Prostate gland (tissue), 2 donors: ENCODE data around the gene ARSG. TPM values are rescaled to one million over a fixed set of nuclear protein-coding genes. Genes with fewer than 3 reads are reported as not detected.
"Not testable (repeated sequence)": the region's sequence is repeated elsewhere in the genome, so short reads cannot be mapped to it uniquely, and the experiment has no call there.

Experiments
- DNase-seq: peaks from one replicate; pipeline ENCODE4 v3.0.0-alpha.2; 2019; ENCODE audit warnings: low spot score
- H3K27ac ChIP-seq, 2 donors: fragments of 200-600 bp; sonication (generic); 2 replicates each; pipeline ENCODE4 v1.5.1; 2017 to 2019
- H3K27me3 ChIP-seq: fragments of 200-600 bp; sonication (generic); replicated peaks from 2 replicates; pipeline ENCODE4 v1.5.1; 2019; ENCODE audit not compliant: insufficient read depth
- H3K36me3 ChIP-seq, 2 donors: fragments of 200-600 bp; sonication (generic); 1 replicate in 1 of 2; 2 replicates in 1 of 2; pipeline versions ENCODE4 v1.5.1 to v1.8.1; 2017 to 2019
- H3K4me1 ChIP-seq: fragments of 200-600 bp; sonication (generic); replicated peaks from 2 replicates; pipeline ENCODE4 v1.5.1; 2019
- H3K4me3 ChIP-seq, 2 donors: fragments of 200-600 bp; sonication (generic); 2 replicates each; pipeline ENCODE4 v1.5.1; 2017 to 2019
- H3K9me3 ChIP-seq: fragments of 200-600 bp; sonication (generic); 2 replicates; pipeline ENCODE4 v1.5.1; 2017
- CTCF ChIP-seq, 4 experiments: fragments of 200-600 bp in 2 of 4; fragments of 450-650 bp in 2 of 4; sonication (generic) in 2 of 4; IDR thresholded peaks; 1 replicate in 3 of 4; 2 replicates in 1 of 4; pipeline ENCODE4 v1.5.1; 2016 to 2019; ENCODE audit warnings: antibody characterized with exemption in 4 of 4, mild to moderate bottlenecking in 2 of 4, moderate library complexity in 2 of 4
- POLR2A ChIP-seq: fragments of 450-650 bp; IDR thresholded peaks from one replicate; pipeline ENCODE4 v1.6.1; 2016; ENCODE audit warnings: antibody characterized with exemption, mild to moderate bottlenecking
- POLR2AphosphoS5 ChIP-seq: sonication (generic); formaldehyde crosslinking; IDR thresholded peaks from one replicate; pipeline ENCODE4 v1.6.1; 2017; ENCODE audit warnings: antibody characterized with exemption
- WGBS: methylation state at CpG from one replicate; pipeline ENCODE4 v1.1.5; 2018; 5-methylcytosine and 5-hydroxymethylcytosine counted together
- intact Hi-C: fragments of 100-400 bp; cut with DNase I; formaldehyde crosslinking; loops from one replicate; pipeline ENCODE4 v1.14.2; 2022
- total RNA-seq, 2 donors: library from RNA; depleted of rRNA; stranded (reverse); fragments of >200 nt; gene quantifications; one replicate each; pipeline ENCODE4 v1.1.0, GENCODE V29; 2016

Gene ARSG
- total RNA-seq, 2 donors from 2014 or later, result 1.5 to 8.3 TPM

GRCh38 chr17:68327823-68328557, 36.7 kb downstream of the ARSG start:
- DNase-seq, result no peak
- no peaks in the 10 kb centered on the region for H3K27me3 ChIP-seq
- TF ChIP-seq CTCF (IDR thresholded peaks at IDR 0.05) (no peak), POLR2AphosphoS5 (no peak), POLR2A (no peak)
- no peak overlapping the region for H3K4me3 ChIP-seq
- no peak overlapping the region for H3K27ac ChIP-seq
- intact Hi-C loops, result no loop called here
- no peaks in the 10 kb centered on the region for H3K9me3 ChIP-seq
- H3K4me1 ChIP-seq, result no peaks in the 10 kb centered on the region
- WGBS, result 92% methylated on average over 8 of the region's 8 CpGs
- H3K36me3 ChIP-seq, result no peaks in the 10 kb centered on the region

DNA sequence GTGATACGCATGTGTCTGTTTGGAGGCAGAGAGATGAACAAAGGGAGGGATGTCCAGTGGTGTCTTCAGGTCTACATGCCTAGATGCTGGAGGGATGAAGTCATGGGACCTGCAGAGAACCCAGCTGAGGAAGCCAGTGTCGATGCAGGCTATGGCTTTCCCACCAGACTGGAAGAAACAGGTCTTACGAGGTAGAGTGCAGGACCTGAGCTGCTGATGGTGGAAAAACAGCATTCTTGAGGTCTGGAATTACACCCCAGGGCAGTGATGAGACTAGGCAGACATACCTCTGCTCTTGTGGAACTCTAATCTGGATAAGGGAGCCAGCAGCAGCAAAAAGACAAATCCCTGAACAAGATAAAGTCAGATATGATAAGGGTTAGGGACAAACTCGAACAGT, 37.4 kb downstream of the ARSG start:
- H3K27ac ChIP-seq, result no peak overlapping the region
- WGBS, result 68% methylated on average over 4 of the region's 4 CpGs
- intact Hi-C loops, result no loop called here

DNA sequence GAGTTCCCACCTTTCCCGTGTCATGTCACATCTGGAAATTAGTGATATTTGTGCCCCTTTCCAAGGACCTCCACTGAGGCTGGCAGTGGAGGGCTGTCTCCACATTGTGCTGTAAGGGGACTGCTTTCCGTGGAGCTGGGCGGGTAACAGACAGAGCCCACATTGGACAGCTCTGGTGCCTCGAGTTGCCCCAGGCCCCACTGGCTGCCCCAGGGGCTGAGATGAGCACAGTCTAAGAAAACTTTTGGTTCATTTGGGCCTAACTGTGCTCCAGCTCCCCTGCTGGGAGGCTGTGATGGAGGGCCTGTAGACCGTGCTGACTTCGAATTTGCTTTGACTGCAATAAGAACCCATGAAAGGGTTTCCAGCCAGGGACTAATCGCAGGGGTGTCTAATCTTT, 38.0 kb downstream of the ARSG start:
- no peak overlapping the region for H3K27ac ChIP-seq
- no peak for TF ChIP-seq CTCF (IDR thresholded peaks at IDR 0.05)
- TF ChIP-seq POLR2AphosphoS5, result no peak
- TF ChIP-seq POLR2A, result no peak
- H3K27me3 ChIP-seq, result no peaks in the 10 kb centered on the region
- intact Hi-C loops, result no loop called here
- no peak overlapping the region for H3K4me3 ChIP-seq
- no peaks in the 10 kb centered on the region for H3K9me3 ChIP-seq
- no peaks in the 10 kb centered on the region for H3K36me3 ChIP-seq
- WGBS, result 92% methylated on average over 7 of the region's 7 CpGs
- DNase-seq, result no peak
- H3K4me1 ChIP-seq, result no peaks in the 10 kb centered on the region

More for the DNA sequence above, 37.4 kb downstream of the ARSG start:
- no peak for DNase-seq
- Histone ChIP-seq H3K4me1 (no peaks in the 10 kb centered on the region), H3K9me3 (no peaks in the 10 kb centered on the region), H3K36me3 (no peaks in the 10 kb centered on the region), H3K27me3 (no peaks in the 10 kb centered on the region), H3K4me3 (no peak overlapping the region)
- no peak for TF ChIP-seq POLR2AphosphoS5
- TF ChIP-seq POLR2A, result no peak
- TF ChIP-seq CTCF (IDR thresholded peaks at IDR 0.05), result no peak

DNA sequence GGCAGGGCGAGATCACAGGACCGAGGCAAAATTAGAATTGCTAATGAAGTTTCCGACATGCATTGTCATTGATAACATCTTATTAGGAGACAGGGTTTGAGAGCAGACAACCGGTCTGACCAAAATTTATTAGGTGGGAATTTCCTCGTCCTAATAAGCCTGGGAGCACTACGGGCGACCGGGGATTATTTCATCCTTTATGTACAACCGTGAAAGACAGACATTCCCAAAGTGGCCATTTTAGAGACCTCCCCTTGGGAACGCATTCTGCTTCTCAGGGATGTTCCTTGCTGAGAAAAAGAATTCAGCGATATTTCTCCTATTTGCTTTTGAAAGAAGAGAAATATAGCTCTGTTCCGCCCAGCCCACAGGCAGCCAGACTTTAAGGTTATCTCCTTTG, 40.6 kb downstream of the ARSG start:
- H3K4me1 ChIP-seq, H3K27ac ChIP-seq, H3K9me3 ChIP-seq, intact Hi-C loops, DNase-seq, H3K27me3 ChIP-seq, H3K4me3 ChIP-seq, H3K36me3 ChIP-seq: not testable (repeated sequence)
- 95% methylated on average over 12 of the region's 12 CpGs for WGBS

DNA sequence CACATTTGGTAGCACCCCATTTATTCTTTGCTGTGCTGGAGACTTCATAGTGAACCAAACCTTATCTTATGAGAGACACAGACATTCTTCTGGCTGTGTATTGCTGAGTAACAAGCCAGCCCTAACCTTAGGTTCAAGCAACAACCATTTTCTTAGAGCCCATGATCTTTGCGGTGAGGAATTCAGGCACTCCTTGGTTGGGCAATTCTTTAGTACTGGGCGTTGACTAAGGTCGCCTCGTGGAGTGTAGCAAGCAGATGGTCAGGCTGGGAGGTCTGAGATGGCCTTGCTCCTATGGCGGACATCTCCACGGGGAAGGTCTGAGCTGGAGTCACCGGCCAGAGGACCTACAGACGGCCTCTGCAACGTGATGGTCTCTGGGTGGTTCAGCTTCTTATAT, 43.1 kb downstream of the ARSG start:
- 97% methylated on average over 9 of the region's 9 CpGs for WGBS
- no peaks in the 10 kb centered on the region for H3K36me3 ChIP-seq
- no peak for DNase-seq
- intact Hi-C loops, result no loop called here
- H3K9me3 ChIP-seq, result no peaks in the 10 kb centered on the region
- H3K27ac ChIP-seq, result no peak overlapping the region
- H3K27me3 ChIP-seq, result no peaks in the 10 kb centered on the region
- TF ChIP-seq CTCF (IDR thresholded peaks at IDR 0.05), result no peak
- TF ChIP-seq POLR2A, result no peak
- no peak for TF ChIP-seq POLR2AphosphoS5
- no peaks in the 10 kb centered on the region for H3K4me1 ChIP-seq
- no peak overlapping the region for H3K4me3 ChIP-seq
